Smooth muscle cell (in vitro differentiated cells): ENCODE data around the gene TBRG1. TPM values are rescaled to one million over a fixed set of nuclear protein-coding genes. Genes with fewer than 3 reads are reported as not detected.
A peak's percentile ranks its signal among the peaks of the same experiment; 100 is the strongest.

Experiments used
- DNase-seq: peaks from one replicate; lab custom pipeline; 2025; ENCODE audit not compliant: unreplicated experiment; lab: John Stamatoyannopoulos, UW
- H2AFZ ChIP-seq: fragments of 200-600 bp; sonication (generic); 2 replicates; pipeline ENCODE4 v1.6.0; 2016; ENCODE audit warnings: antibody characterized with exemption, low read depth, mild to moderate bottlenecking
- H3F3A ChIP-seq: fragments of 200-600 bp; sonication (generic); 2 replicates; pipeline ENCODE4 v1.6.0; 2017; ENCODE audit warnings: antibody characterized with exemption, low read depth
- H3K27ac ChIP-seq: fragments of 200-600 bp; sonication (generic); 2 replicates; pipeline ENCODE4 v1.5.1; 2016; ENCODE audit warnings: low read depth, mild to moderate bottlenecking
- H3K27me3 ChIP-seq: fragments of 200-600 bp; sonication (generic); 2 replicates; pipeline ENCODE4 v1.6.1; 2016; ENCODE audit warnings: low read depth, mild to moderate bottlenecking
- H3K36me3 ChIP-seq: fragments of 200-600 bp; sonication (generic); 2 replicates; pipeline ENCODE4 v1.5.1; 2016; ENCODE audit warnings: low read depth
- H3K4me1 ChIP-seq: fragments of 200-600 bp; sonication (generic); 2 replicates; pipeline ENCODE4 v1.5.1; 2016; ENCODE audit warnings: low read depth
- H3K4me2 ChIP-seq: fragments of 200-600 bp; sonication (generic); 2 replicates; pipeline ENCODE4 v1.6.0; 2016; ENCODE audit warnings: mild to moderate bottlenecking
- H3K4me3 ChIP-seq: fragments of 200-600 bp; sonication (generic); 2 replicates; pipeline ENCODE4 v1.5.1; 2016; ENCODE audit warnings: mild to moderate bottlenecking
- H3K79me2 ChIP-seq: fragments of 200-600 bp; sonication (generic); 2 replicates; pipeline ENCODE4 v1.6.0; 2016; ENCODE audit warnings: low read depth, mild to moderate bottlenecking
- H3K9ac ChIP-seq: fragments of 200-600 bp; sonication (generic); 2 replicates; pipeline ENCODE4 v1.6.0; 2016; ENCODE audit warnings: low read depth
- H3K9me3 ChIP-seq: fragments of 200-600 bp; sonication (generic); replicated peaks from 2 replicates; pipeline ENCODE4 v1.5.1; 2016; ENCODE audit warnings: low read depth
- H4K20me1 ChIP-seq: fragments of 200-600 bp; sonication (generic); 2 replicates; pipeline ENCODE4 v1.6.0; 2016; ENCODE audit warnings: low read depth
- WGBS: methylation state at CpG from one replicate; pipeline ENCODE4 v1.1.7; 2016; ENCODE audit warnings: low lambda C conversion rate; 5-methylcytosine and 5-hydroxymethylcytosine counted together
- polyA plus RNA-seq: library from polyadenylated mRNA; unstranded; fragments of >200 nt; fragmentation: Nextera tagmentation; extraction: Ambion mirVana; gene quantifications from 2 replicates; pipeline ENCODE4 v1.2.1, GENCODE V29; 2016
- total RNA-seq: library from RNA; depleted of rRNA; stranded (reverse); fragments of >200 nt; gene quantifications from 2 replicates; pipeline ENCODE4 v1.2.3, GENCODE V29; 2014
- TF ChIP-seq, protein P1 (sequence below): fragments of 200-600 bp; sonication (generic); IDR thresholded peaks from 2 replicates; pipeline ENCODE4 v1.5.1; 2017; ENCODE audit warnings: borderline replicate concordance, mild to moderate bottlenecking, antibody characterized with exemption; ENCODE audit not compliant: insufficient read depth, poor library complexity, severe bottlenecking

The TBRG1 gene
- total and polyA plus RNA-seq, 2 experiments from 2014 or later, result 28.5 to 30.6 TPM

GRCh38 chr11:124669193-124669592 lies 46.5 kb downstream of the TBRG1 start:
- Histone ChIP-seq H3K79me2 (no peaks in the 10 kb centered on the region), H3K36me3 (no peaks in the 10 kb centered on the region), H3F3A (no peaks in the 10 kb centered on the region), H3K4me1 (no peaks in the 10 kb centered on the region), H3K27ac (no peak overlapping the region), H3K4me3 (no peak overlapping the region), H3K9ac (no peak overlapping the region), H3K9me3 (no peaks in the 10 kb centered on the region), H3K4me2 (no peak overlapping the region), H3K27me3 (no peaks in the 10 kb centered on the region), H2AFZ (no peak overlapping the region), H4K20me1 (no peaks in the 10 kb centered on the region)
- TF ChIP-seq, protein P1, sequence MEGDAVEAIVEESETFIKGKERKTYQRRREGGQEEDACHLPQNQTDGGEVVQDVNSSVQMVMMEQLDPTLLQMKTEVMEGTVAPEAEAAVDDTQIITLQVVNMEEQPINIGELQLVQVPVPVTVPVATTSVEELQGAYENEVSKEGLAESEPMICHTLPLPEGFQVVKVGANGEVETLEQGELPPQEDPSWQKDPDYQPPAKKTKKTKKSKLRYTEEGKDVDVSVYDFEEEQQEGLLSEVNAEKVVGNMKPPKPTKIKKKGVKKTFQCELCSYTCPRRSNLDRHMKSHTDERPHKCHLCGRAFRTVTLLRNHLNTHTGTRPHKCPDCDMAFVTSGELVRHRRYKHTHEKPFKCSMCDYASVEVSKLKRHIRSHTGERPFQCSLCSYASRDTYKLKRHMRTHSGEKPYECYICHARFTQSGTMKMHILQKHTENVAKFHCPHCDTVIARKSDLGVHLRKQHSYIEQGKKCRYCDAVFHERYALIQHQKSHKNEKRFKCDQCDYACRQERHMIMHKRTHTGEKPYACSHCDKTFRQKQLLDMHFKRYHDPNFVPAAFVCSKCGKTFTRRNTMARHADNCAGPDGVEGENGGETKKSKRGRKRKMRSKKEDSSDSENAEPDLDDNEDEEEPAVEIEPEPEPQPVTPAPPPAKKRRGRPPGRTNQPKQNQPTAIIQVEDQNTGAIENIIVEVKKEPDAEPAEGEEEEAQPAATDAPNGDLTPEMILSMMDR, result peak; percentile 72
- 26% methylated on average over 8 of the region's 8 CpGs for WGBS
- no peak for DNase-seq

DNA sequence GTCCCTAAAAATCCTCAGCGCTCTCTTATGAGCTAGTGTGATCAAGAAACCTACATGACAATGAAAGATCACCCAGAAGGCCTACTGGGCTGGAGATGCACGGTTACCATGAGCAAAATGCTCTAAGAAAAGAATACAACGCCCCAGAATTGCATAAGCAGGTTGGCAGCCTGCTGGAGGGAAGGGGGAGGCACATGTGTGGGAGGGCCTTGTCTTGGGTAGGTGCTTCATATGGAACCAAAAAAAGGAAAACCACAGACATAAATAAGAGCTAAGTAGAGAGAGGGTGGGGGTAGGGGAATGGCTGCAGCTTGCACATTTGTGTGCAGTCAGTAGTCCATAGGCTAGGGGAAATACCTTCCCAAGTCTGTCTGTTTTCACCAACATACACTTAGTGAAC lies 48.1 kb downstream of the TBRG1 start:
- Histone ChIP-seq H3K4me3 (no peak overlapping the region), H3F3A (no peaks in the 10 kb centered on the region), H3K4me1 (peaks cover 8% of the 10 kb centered on the region), H3K9ac (no peak overlapping the region), H2AFZ (no peak overlapping the region), H4K20me1 (no peaks in the 10 kb centered on the region), H3K36me3 (no peaks in the 10 kb centered on the region), H3K9me3 (no peaks in the 10 kb centered on the region), H3K27ac (no peak overlapping the region), H3K4me2 (no peak overlapping the region), H3K79me2 (no peaks in the 10 kb centered on the region), H3K27me3 (no peaks in the 10 kb centered on the region)
- 79% methylated on average over 3 of the region's 3 CpGs for WGBS
- TF ChIP-seq, protein P1, result no peak
- DNase-seq, result no peak

DNA sequence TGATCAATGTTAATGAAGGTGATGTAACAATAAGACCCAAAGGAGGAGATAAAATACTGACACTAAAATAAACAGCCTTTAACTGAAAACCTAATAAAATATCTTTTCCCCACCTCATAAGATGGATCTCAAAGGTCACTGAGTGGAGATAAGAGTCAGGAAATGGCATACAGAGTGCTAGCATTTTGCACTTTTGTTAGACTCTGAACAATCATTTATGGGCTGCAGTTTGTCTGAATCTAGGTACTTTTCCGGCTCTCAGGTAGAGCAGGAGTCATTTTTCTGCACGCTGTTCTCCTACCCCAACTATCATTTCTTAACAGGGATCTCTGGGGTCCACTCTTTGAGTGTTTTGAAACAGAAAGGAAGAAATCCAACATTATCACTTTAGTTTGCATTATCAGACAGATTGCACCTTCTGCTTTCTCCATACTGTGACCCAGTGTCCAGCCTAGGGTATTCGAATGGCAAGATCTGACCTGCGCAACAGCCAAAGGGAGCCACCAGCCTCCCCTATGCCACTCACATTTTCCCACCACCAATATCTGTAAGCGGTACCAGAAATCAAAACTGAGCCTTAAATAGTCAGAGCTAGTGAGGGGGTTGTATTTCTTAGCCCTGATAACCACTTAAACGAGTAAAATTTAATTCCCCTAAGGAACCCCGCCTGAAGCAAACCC lies 50.0 kb downstream of the TBRG1 start:
- H2AFZ ChIP-seq, result peak overlapping the region; percentile 99
- WGBS, result 64% methylated on average over 7 of the region's 7 CpGs

More for the DNA sequence above, 50.0 kb downstream of the TBRG1 start:
- no peak for DNase-seq
- peaks cover 8% of the 10 kb centered on the region for H3K4me1 ChIP-seq
- peak overlapping the region; percentile 82 for H3K4me3 ChIP-seq
- no peaks in the 10 kb centered on the region for H3K36me3 ChIP-seq
- TF ChIP-seq, protein P1, result no peak
- no peaks in the 10 kb centered on the region for H4K20me1 ChIP-seq
- H3K27ac ChIP-seq, result no peak overlapping the region
- H3K9ac ChIP-seq, result peak overlapping the region; percentile 91
- H3K4me2 ChIP-seq, result peak overlapping the region; percentile 100
- no peaks in the 10 kb centered on the region for H3K9me3 ChIP-seq
- H3K79me2 ChIP-seq, result no peaks in the 10 kb centered on the region
- H3F3A ChIP-seq, result no peaks in the 10 kb centered on the region
- H3K27me3 ChIP-seq, result no peaks in the 10 kb centered on the region
